ENCODE measurements around the gene PAMR1.
A peak's percentile ranks its signal among the peaks of the same experiment; 100 is the strongest.
"Not testable (repeated sequence)": the region's sequence is repeated elsewhere in the genome, so short reads cannot be mapped to it uniquely, and the experiment has no call there.

PAMR1 gene

DNA sequence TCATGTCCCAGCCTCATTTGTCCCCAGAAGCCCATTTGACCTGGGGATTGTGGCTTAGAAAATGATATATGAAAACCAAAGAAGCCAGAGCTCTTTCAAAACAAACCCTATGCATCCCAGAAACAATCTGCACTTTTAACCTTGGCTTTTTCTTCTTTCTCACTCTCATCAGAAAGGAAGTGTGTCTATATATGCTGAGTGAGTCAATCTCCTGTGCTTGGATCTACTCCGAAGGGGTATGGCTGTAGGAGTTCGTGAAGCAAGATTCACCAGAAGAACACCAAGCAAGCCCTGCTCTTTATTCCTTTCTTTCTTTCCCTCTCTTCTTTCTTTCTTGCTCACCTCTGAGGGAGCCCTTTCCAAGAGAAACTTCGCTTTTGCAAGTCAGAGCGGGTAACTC, 636 bp downstream of the PAMR1 start:
- no peak for ATAC-seq
- Mint-ChIP-seq H3K9me3 (no peaks in the 10 kb centered on the region), H3K4me1 (no peaks in the 10 kb centered on the region), H3K4me3 (no peak overlapping the region), H3K27ac (no peak overlapping the region), H3K36me3 (no peaks in the 10 kb centered on the region)
- peak in 1 of 2 donors; percentile 12 for DNase-seq (ENCODE audit: low spot score in 2 of 2)

DNA sequence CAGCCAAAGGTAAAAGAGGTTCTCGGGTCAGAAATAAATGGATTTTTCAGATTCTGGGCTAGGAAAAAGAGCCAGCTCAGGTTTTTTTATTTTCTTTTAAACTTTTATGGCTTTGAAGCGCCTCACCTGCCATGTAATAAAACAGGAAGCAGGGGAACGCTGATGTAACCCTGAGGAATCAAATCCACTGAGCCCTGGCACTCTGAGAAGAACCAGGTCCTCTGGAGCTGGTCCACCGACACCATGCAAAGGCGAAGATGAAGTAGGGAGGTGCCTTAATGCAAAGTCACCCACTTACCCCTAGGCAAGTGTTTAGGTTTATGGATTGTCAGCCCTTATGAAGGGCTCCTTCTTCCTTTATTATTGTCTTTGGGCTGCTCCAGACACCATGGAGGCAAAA, 1.6 kb downstream of the PAMR1 start:
- no peaks in the 10 kb centered on the region for H3K4me1 Mint-ChIP-seq
- H3K36me3 Mint-ChIP-seq = no peaks in the 10 kb centered on the region
- no peak for ATAC-seq
- peak in 1 of 2 donors; percentile 29 for DNase-seq (ENCODE audit: low spot score in 2 of 2)
- no peaks in the 10 kb centered on the region for H3K9me3 Mint-ChIP-seq
- H3K27ac Mint-ChIP-seq = no peak overlapping the region
- no peak overlapping the region for H3K4me3 Mint-ChIP-seq

DNA sequence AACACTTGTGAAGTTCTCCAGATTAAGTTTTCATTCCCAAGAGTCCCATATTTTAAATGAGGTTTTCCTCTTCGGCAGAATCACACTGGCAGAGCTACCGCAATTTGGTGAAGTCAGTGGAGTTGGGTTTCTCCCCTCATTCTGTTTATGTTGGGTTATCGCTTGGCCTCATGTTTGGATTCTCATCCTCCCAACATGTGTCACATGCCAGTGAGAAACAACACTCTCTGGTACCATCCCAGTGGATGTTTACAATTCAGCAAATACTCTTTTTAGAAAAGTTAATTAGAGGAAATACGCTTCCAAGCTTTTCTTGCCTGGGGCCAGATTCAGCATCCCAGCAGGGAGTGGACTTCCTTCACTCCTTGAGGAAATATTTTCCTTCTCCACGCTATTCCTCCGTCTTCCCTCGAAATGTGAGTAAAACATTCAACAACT, 2.1 kb downstream of the PAMR1 start:
- DNase-seq (ENCODE audit: low spot score in 2 of 2) (no peak), ATAC-seq (no peak)
- no peaks in the 10 kb centered on the region for H3K4me1 Mint-ChIP-seq
- H3K36me3 Mint-ChIP-seq = no peaks in the 10 kb centered on the region
- no peak overlapping the region for H3K27ac Mint-ChIP-seq
- no peak overlapping the region for H3K4me3 Mint-ChIP-seq
- H3K9me3 Mint-ChIP-seq = no peaks in the 10 kb centered on the region

DNA sequence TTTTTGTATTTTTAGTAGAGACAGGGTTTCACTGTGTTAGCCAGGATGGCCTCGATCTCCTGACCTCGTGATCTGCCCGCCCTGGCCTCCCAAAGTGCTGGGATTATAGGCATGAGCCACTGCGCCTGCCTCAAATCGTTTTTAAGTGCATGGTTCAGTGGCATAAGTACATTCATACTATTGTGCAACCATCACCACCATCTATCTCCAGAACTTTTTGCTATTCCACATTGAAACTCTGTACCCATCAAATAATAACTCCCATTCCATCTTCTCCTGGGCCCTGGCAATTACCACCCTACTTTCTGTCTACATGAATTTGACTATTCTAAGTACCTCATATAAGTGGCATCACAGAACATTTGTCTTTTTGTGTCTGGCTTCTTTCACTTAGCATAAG, 3.3 kb downstream of the PAMR1 start:
- not testable (repeated sequence) for H3K27ac Mint-ChIP-seq; H3K9me3 Mint-ChIP-seq; H3K36me3 Mint-ChIP-seq; ATAC-seq; H3K4me1 Mint-ChIP-seq; DNase-seq (ENCODE audit: low spot score in 2 of 2); H3K4me3 Mint-ChIP-seq

GRCh38 chr11:35520376-35520775, 5.0 kb downstream of the PAMR1 start:
- no peaks in the 10 kb centered on the region for H3K9me3 Mint-ChIP-seq
- no peak overlapping the region for H3K4me3 Mint-ChIP-seq
- DNase-seq (ENCODE audit: low spot score in 2 of 2) = no peak
- no peak for ATAC-seq
- H3K4me1 Mint-ChIP-seq = no peaks in the 10 kb centered on the region
- no peak overlapping the region for H3K27ac Mint-ChIP-seq
- no peaks in the 10 kb centered on the region for H3K36me3 Mint-ChIP-seq

DNA sequence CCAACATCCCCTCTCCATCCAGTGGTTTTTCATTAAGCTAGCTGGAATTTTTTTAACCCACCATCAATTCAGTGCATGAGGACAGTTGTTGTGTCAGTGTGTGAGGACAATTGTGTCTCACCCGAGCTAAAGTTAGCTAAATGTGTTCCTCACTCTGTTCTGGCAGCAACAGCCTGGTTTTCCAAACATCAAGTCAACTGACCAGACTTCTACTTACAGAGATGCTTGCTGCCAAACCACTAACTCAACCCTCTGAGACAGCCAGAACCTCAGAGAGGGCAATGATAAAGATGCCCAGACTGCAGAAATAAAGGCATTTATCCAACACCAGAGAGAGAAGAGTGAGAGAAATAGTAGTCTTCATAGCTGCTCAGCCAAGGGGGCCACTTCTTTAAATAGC, 6.7 kb downstream of the PAMR1 start:
- no peak overlapping the region for H3K27ac Mint-ChIP-seq
- H3K4me3 Mint-ChIP-seq = no peak overlapping the region
- no peaks in the 10 kb centered on the region for H3K4me1 Mint-ChIP-seq
- ATAC-seq = no peak
- H3K36me3 Mint-ChIP-seq = no peaks in the 10 kb centered on the region
- DNase-seq (ENCODE audit: low spot score in 2 of 2) = no peak
- no peaks in the 10 kb centered on the region for H3K9me3 Mint-ChIP-seq

DNA sequence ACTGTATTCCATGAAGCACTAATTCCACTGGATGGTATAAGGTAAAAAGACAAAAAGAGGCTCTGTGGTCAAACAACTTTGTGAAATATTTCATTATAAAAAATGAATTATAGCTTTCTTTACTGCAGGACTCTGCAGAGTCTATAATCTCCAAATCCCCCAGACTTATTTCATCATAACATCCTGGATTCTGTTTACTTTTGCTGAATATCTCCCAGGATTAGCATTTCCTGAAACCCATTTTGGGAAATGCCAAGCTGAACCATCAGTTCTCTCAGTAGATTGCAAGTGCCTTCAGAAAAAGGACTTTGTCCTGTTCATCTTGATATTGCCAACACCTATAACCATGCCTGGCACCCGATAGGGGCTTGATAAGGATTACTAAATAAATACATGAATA, 7.9 kb downstream of the PAMR1 start:
- Mint-ChIP-seq H3K4me1 (no peaks in the 10 kb centered on the region), H3K9me3 (no peaks in the 10 kb centered on the region)

DNA sequence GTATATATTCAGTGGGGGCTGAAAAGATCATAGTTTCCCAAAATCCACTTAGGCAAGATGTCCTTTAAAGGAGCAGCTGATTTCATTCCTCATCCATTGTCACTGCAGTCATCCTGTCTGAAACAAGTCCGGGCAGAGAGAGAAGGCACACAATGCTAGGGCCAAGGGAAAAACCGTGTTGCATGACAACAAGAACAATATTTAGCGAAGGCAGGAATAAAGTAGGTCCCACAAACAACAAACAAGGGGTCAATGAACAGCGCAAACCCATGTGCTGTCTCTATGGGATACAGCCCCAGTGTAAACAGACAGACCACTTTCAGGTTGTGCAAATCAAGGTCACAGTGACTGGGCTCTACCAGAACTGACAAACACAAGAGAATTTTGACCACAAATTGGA, 9.0 kb downstream of the PAMR1 start:
- Mint-ChIP-seq H3K4me1 (no peaks in the 10 kb centered on the region), H3K27ac (no peak overlapping the region), H3K9me3 (no peaks in the 10 kb centered on the region), H3K36me3 (no peaks in the 10 kb centered on the region), H3K4me3 (no peak overlapping the region)
- no peak for ATAC-seq
- no peak for DNase-seq (ENCODE audit: low spot score in 2 of 2)

More for the DNA sequence above, 7.9 kb downstream of the PAMR1 start:
- ATAC-seq (no peak), DNase-seq (ENCODE audit: low spot score in 2 of 2) (no peak)
- H3K4me3 Mint-ChIP-seq = no peak overlapping the region
- no peak overlapping the region for H3K27ac Mint-ChIP-seq
- no peaks in the 10 kb centered on the region for H3K36me3 Mint-ChIP-seq

- H3K9me3 Mint-ChIP-seq = no peaks in the 10 kb centered on the region
- H3K4me3 Mint-ChIP-seq = no peak overlapping the region
- H3K4me1 Mint-ChIP-seq = no peaks in the 10 kb centered on the region
- DNase-seq (ENCODE audit: low spot score in 2 of 2) (no peak), ATAC-seq (no peak)
- no peaks in the 10 kb centered on the region for H3K36me3 Mint-ChIP-seq
- H3K27ac Mint-ChIP-seq = no peak overlapping the region
Observed at GRCh38 chr11:35515224-35515623, 10.2 kb downstream of the PAMR1 start.

DNA sequence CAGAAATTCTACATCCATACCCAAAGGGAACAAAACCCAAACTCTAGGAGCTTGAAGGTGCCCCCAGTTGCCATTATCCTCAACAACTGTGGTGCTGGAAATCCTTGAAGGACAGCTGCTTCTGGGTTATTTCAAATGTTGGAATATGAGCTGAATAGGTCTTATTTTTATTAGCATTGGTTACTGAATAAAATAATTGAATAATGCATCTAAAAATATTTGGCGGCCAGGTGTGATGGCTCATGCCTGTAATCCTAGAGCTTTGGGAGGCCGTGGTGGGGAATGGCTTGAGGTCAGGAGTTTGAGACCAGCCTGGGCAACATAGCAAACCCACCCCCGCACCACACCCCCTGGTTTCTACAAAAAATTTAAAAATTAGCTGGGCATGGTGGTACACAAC, 10.9 kb downstream of the PAMR1 start:
- H3K27ac Mint-ChIP-seq = no peak overlapping the region
- H3K4me3 Mint-ChIP-seq = no peak overlapping the region
- H3K36me3 Mint-ChIP-seq = no peaks in the 10 kb centered on the region
- H3K4me1 Mint-ChIP-seq = no peaks in the 10 kb centered on the region
- ATAC-seq (no peak), DNase-seq (ENCODE audit: low spot score in 2 of 2) (no peak)
- H3K9me3 Mint-ChIP-seq = no peaks in the 10 kb centered on the region

DNA sequence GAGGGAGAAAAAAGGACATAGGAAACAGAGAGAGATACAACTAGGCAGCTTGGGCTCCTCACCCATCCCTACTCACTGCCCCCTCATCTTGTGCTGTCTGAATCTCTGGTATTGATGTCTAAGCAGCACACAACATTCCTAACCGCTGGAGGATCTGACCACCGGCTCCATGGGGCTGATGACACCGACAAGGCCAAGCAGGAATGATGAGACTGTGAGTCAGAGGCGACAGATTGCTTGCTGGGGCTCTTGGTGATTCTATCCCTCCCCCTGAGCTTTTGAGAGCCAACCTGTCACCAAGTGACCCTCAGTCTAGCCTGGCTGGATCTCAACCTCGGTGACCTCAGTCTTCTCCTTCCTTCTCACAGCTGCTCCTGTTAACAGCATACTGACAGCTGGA, 13.8 kb downstream of the PAMR1 start:
- Mint-ChIP-seq H3K27ac (no peak overlapping the region), H3K4me3 (no peak overlapping the region), H3K9me3 (peaks cover 3% of the 10 kb centered on the region), H3K36me3 (no peaks in the 10 kb centered on the region), H3K4me1 (no peaks in the 10 kb centered on the region)
- no peak for ATAC-seq
- no peak for DNase-seq (ENCODE audit: low spot score in 2 of 2)

DNA sequence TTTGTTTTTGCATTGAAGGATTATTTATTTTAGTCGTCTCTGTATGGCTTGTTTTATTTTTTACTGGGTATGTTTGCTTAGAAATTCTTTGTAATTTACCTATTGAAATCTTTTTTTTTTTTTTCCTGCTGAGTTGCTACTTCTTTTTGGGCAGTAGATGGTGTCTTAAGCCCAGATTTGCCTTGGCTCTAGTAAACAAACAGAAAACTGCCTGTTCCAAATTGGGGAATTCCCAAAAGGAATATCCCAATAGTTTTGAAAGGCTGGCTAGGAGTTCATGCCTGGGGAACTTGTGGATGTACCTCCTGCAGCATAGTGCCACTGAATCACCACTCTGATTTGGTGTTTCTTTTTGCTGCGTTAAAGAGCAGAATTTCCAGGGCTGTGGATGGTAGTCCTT, 17.7 kb downstream of the PAMR1 start:
- Mint-ChIP-seq H3K4me3 (no peak overlapping the region), H3K9me3 (peaks cover 5% of the 10 kb centered on the region), H3K27ac (no peak overlapping the region), H3K36me3 (no peaks in the 10 kb centered on the region), H3K4me1 (no peaks in the 10 kb centered on the region)
- DNase-seq (ENCODE audit: low spot score in 2 of 2) (no peak), ATAC-seq (no peak)

- no peaks in the 10 kb centered on the region for H3K4me1 Mint-ChIP-seq
- H3K36me3 Mint-ChIP-seq = no peaks in the 10 kb centered on the region
- DNase-seq (ENCODE audit: low spot score in 2 of 2) = no peak
- H3K27ac Mint-ChIP-seq = no peak overlapping the region
- ATAC-seq = no peak
- H3K9me3 Mint-ChIP-seq = peaks cover 2% of the 10 kb centered on the region
- H3K4me3 Mint-ChIP-seq = no peak overlapping the region
Observed at GRCh38 chr11:35501776-35502175, 23.6 kb downstream of the PAMR1 start.

DNA sequence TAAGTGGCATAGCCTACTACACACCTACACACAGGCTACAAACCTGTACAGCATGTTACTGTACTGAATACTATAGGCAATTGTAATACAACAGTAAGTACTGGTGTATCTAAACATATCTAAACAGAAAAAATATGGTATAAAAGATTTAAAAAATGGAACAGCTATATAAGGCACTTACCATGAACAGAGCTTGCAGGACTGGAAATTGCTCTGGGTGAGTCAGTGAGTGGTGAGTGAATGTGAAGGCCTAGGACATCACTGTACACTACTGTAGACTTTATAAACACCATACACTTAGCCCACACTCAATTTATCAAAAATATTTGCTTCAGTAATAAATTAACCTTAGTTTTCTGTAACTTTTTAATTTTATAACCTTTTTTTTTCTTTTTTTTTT, 24.7 kb downstream of the PAMR1 start:
- DNase-seq (ENCODE audit: low spot score in 2 of 2) = no peak
- no peak for ATAC-seq
- Mint-ChIP-seq H3K4me1 (no peaks in the 10 kb centered on the region), H3K4me3 (no peak overlapping the region), H3K9me3 (peaks cover 2% of the 10 kb centered on the region), H3K27ac (no peak overlapping the region), H3K36me3 (no peaks in the 10 kb centered on the region)

GRCh38 chr11:35496416-35496815, 29.0 kb downstream of the PAMR1 start:
- no peaks in the 10 kb centered on the region for H3K36me3 Mint-ChIP-seq
- DNase-seq (ENCODE audit: low spot score in 2 of 2) (no peak), ATAC-seq (no peak)
- no peaks in the 10 kb centered on the region for H3K4me1 Mint-ChIP-seq
- no peaks in the 10 kb centered on the region for H3K9me3 Mint-ChIP-seq
- no peak overlapping the region for H3K27ac Mint-ChIP-seq
- H3K4me3 Mint-ChIP-seq = no peak overlapping the region

- DNase-seq (ENCODE audit: low spot score in 2 of 2) (no peak), ATAC-seq (no peak)
- H3K36me3 Mint-ChIP-seq = no peaks in the 10 kb centered on the region
- H3K4me1 Mint-ChIP-seq = no peaks in the 10 kb centered on the region
- no peaks in the 10 kb centered on the region for H3K9me3 Mint-ChIP-seq
- no peak overlapping the region for H3K27ac Mint-ChIP-seq
- no peak overlapping the region for H3K4me3 Mint-ChIP-seq
Observed at GRCh38 chr11:35494957-35495490, 30.4 kb downstream of the PAMR1 start.

- ATAC-seq = no peak
- H3K9me3 Mint-ChIP-seq = no peaks in the 10 kb centered on the region
- no peak overlapping the region for H3K27ac Mint-ChIP-seq
- no peaks in the 10 kb centered on the region for H3K36me3 Mint-ChIP-seq
- H3K4me1 Mint-ChIP-seq = no peaks in the 10 kb centered on the region
- no peak for DNase-seq (ENCODE audit: low spot score in 2 of 2)
- H3K4me3 Mint-ChIP-seq = no peak overlapping the region
Observed at GRCh38 chr11:35491231-35491871, 34.1 kb downstream of the PAMR1 start.
